Gastroesophageal sphincter (tissue), 3 donors: Measurements from ENCODE around the gene ARHGAP5.

ENCODE experiments used
- POLR2A ChIP-seq, 2 donors: fragments of 450-650 bp; IDR thresholded peaks; one replicate each; pipeline ENCODE4 v1.6.1; 2017; ENCODE audit warnings: antibody characterized with exemption in 2 of 2, mild to moderate bottlenecking in 2 of 2, moderate library complexity in 1 of 2
- POLR2AphosphoS5 ChIP-seq: sonication (generic); formaldehyde crosslinking; IDR thresholded peaks from one replicate; pipeline ENCODE4 v1.6.1; 2017; ENCODE audit warnings: antibody characterized with exemption
- TF ChIP-seq, protein P1 (sequence below), 4 experiments: fragments of 200-600 bp in 2 of 4; fragments of 450-650 bp in 2 of 4; sonication (generic) in 1 of 4; IDR thresholded peaks; one replicate each; pipeline ENCODE4 v1.5.1; 2017 to 2019; ENCODE audit warnings: antibody characterized with exemption in 4 of 4, mild to moderate bottlenecking in 2 of 4, moderate library complexity in 2 of 4

DNA sequence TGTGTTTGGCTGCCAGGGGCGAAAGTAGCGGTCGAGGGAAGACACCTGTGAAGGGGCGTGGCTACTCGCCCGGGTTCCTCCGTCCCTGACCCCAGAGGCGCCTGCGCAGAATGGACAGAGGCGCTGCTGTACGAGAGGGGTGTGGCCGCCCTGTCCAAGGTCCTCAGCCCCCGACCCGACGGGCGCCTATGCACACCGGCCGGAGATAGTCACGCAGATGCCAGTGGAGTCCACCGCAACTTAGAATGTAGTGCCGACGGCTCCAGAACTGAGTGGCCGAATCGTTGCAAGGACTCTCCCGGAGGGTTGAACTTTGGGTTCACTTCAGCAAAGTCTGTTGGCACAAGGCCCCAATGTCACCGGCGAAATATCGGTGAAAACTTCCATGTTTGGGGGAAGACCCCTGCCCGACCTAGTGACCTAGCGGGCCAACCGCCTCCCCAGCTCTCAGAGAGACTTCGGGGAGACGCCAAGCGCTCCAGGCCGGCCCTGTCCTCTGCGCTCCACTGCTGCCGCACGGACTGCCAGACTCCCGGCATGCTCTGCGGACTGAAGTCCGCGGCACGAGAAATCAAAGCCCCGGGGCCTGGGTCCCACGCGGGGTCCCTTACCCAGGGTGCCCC, 124.2 kb downstream of the ARHGAP5 start:
- TF ChIP-seq, protein P1, sequence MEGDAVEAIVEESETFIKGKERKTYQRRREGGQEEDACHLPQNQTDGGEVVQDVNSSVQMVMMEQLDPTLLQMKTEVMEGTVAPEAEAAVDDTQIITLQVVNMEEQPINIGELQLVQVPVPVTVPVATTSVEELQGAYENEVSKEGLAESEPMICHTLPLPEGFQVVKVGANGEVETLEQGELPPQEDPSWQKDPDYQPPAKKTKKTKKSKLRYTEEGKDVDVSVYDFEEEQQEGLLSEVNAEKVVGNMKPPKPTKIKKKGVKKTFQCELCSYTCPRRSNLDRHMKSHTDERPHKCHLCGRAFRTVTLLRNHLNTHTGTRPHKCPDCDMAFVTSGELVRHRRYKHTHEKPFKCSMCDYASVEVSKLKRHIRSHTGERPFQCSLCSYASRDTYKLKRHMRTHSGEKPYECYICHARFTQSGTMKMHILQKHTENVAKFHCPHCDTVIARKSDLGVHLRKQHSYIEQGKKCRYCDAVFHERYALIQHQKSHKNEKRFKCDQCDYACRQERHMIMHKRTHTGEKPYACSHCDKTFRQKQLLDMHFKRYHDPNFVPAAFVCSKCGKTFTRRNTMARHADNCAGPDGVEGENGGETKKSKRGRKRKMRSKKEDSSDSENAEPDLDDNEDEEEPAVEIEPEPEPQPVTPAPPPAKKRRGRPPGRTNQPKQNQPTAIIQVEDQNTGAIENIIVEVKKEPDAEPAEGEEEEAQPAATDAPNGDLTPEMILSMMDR (IDR thresholded peaks at IDR 0.05) = peak in 1 of 4 experiments; percentile 6
- TF ChIP-seq POLR2AphosphoS5 (no peak), POLR2A (IDR thresholded peaks at IDR 0.05) (no peak)
